ENCODE data around the gene FNDC3A. TPM values are rescaled to one million over a fixed set of nuclear protein-coding genes. Genes with fewer than 3 reads are reported as not detected.

Gene FNDC3A
- 38.8 and 39.2 TPM in 2 replicates for total RNA-seq

GRCh38 chr13:48975856-48976575, at the start of gene FNDC3A:
FNDC3A (plus strand) TSS chr13:48975912; CDS start chr13:49006191, 30,279 bp downstream.

GRCh38 chr13:49220036-49220855, 244.5 kb downstream of the FNDC3A start, which contains the start of gene MLNR:
MLNR (plus strand) TSS chr13:49220338; CDS start chr13:49220338, 0 bp downstream.

DNA sequence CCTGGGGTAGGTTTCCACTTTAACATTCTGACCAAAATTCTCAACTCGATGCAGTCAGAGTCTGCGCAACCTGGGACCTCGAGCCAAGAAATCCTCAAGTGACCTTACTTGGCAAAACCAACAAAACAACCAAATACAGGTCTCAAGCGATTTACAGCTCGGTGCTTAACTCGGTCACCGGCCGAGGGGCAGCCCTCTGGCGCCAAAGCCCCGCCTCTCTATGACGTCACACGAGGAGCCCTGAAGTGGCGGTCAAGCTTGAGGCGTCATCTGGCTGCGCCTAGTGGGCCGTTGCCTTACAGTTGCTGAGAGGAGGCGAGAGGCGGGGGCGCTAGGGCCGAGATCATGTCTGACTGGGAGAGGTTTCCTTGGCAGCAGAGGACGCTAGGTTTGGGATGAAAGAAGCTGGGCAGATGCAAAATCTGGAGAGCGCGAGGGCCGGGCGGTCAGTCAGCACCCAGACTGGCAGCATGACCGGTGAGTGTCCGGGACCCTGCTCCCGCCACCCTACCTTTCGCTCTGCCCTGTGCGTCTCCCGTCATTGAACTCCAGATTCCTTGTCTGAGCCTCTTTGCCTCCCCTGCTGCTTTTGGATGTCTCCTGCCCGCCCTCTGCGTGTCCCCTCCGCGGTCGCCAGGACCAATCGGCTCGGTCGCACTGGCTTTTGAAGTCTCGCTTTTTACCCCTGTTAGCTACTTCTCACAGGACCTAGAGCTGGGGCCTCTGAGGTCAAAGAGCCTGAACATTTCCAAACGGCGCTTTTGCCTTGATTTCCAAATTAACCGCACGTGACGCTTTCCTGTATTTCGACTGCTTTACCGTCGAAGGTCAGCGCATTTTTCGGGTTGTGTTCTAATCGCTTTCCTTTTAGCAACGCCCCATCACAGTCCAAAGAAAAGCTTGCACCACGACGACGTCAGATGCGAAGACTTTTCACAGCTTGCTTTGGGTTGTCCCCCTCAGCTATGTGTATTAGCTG, 272.2 kb downstream of the FNDC3A start, which contains the start of gene CDADC1:
Gene CDADC1 (plus strand): TSS at position 283 of the 979 bp plus-strand sequence. CDS start 113 bp downstream, at position 396.

Other genes with a start within 250 kb of the FNDC3A start
- gene MLNR, start 244.4 kb downstream of the FNDC3A start, total RNA-seq = not detected in 2 replicates